GM23338 (cell line): Measurements from ENCODE around the gene IL1RAPL2. TPM values are rescaled to one million over a fixed set of nuclear protein-coding genes. Genes with fewer than 3 reads are reported as not detected.
"Not testable (repeated sequence)": the region's sequence is repeated elsewhere in the genome, so short reads cannot be mapped to it uniquely, and the experiment has no call there.

ENCODE experiments used
- ATAC-seq: fragments of 200-7000 bp; cut with Tn5 transposase; 3 replicates; pipeline ENCODE4 v1.9.1; 2020
- DNase-seq: peaks from one replicate; pipeline ENCODE4 v3.0.0-alpha.2; 2015; ENCODE audit warnings: low spot score
- H2AFZ ChIP-seq: fragments of 200-600 bp; sonication (generic); 2 replicates; pipeline ENCODE4 v1.8.0; 2016; ENCODE audit warnings: antibody characterized with exemption, mild to moderate bottlenecking, moderate library complexity
- H3F3A ChIP-seq: fragments of 200-600 bp; sonication (generic); replicated peaks from 2 replicates; pipeline ENCODE4 v1.8.0; 2017; ENCODE audit warnings: antibody characterized with exemption, mixed run types, low read depth
- H3K27ac ChIP-seq: fragments of 200-600 bp; sonication (generic); 2 replicates; pipeline ENCODE4 v1.6.1; 2016; ENCODE audit warnings: low read depth
- H3K27me3 ChIP-seq: fragments of 200-600 bp; sonication (generic); 2 replicates; pipeline ENCODE4 v1.8.0; 2016; ENCODE audit warnings: mild to moderate bottlenecking, mixed run types, moderate library complexity; ENCODE audit not compliant: insufficient read depth
- H3K36me3 ChIP-seq: fragments of 200-600 bp; sonication (generic); 2 replicates; pipeline ENCODE4 v1.8.0; 2016; ENCODE audit warnings: mild to moderate bottlenecking; ENCODE audit not compliant: insufficient read depth
- H3K4me1 ChIP-seq: fragments of 200-600 bp; sonication (generic); 2 replicates; pipeline ENCODE4 v1.8.0; 2016; ENCODE audit warnings: mild to moderate bottlenecking, moderate library complexity; ENCODE audit not compliant: insufficient read depth
- H3K4me2 ChIP-seq: fragments of 200-600 bp; sonication (generic); 2 replicates; pipeline ENCODE4 v1.7.1; 2017; ENCODE audit warnings: mixed run types
- H3K4me3 ChIP-seq: fragments of 200-600 bp; sonication (generic); 2 replicates; pipeline ENCODE4 v1.6.1; 2016; ENCODE audit warnings: mixed run types
- H3K79me2 ChIP-seq: fragments of 200-600 bp; sonication (generic); replicated peaks from 2 replicates; pipeline ENCODE4 v1.8.0; 2017; ENCODE audit warnings: mild to moderate bottlenecking; ENCODE audit not compliant: insufficient read depth
- H3K9me2 ChIP-seq: fragments of 200-600 bp; sonication (generic); 2 replicates; pipeline ENCODE4 v1.8.0; 2017; ENCODE audit not compliant: insufficient read depth
- H4K20me1 ChIP-seq: fragments of 200-600 bp; sonication (generic); replicated peaks from 2 replicates; pipeline ENCODE4 v1.8.0; 2017; ENCODE audit warnings: mild to moderate bottlenecking; ENCODE audit not compliant: insufficient read depth
- H3K27ac Mint-ChIP-seq: 2 replicates; pipeline ENCODE4 v1.8.0; 2020; ENCODE audit warnings: inconsistent platforms, mild to moderate bottlenecking, moderate library complexity, mixed read lengths
- H3K27me3 Mint-ChIP-seq: 3 replicates; pipeline ENCODE4 v1.8.0; 2022; ENCODE audit warnings: low read depth, mild to moderate bottlenecking, moderate library complexity, mixed read lengths, inconsistent platforms; ENCODE audit not compliant: insufficient read depth, poor library complexity
- H3K36me3 Mint-ChIP-seq: 3 replicates; pipeline ENCODE4 v1.8.0; 2021; ENCODE audit warnings: low read depth, mild to moderate bottlenecking, inconsistent platforms, moderate library complexity, mixed read lengths
- H3K4me1 Mint-ChIP-seq: 3 replicates; pipeline ENCODE4 v1.8.0; 2020; ENCODE audit warnings: mild to moderate bottlenecking, inconsistent platforms, mixed read lengths
- H3K4me3 Mint-ChIP-seq: 3 replicates; pipeline ENCODE4 v1.8.0; 2021; ENCODE audit warnings: moderate library complexity, mild to moderate bottlenecking, inconsistent platforms, mixed read lengths
- H3K9me3 Mint-ChIP-seq: 3 replicates; pipeline ENCODE4 v1.8.0; 2020; ENCODE audit warnings: moderate library complexity, mild to moderate bottlenecking, inconsistent platforms, mixed read lengths
- CTCF ChIP-seq, 2 experiments: fragments of 200-600 bp in 1 of 2; sonication (generic) in 1 of 2; conservative IDR thresholded peaks; 2 replicates each; pipeline versions ENCODE4 v1.5.1 to v1.6.1; 2016 to 2017; ENCODE audit warnings: antibody characterized with exemption in 2 of 2, low read depth in 2 of 2, mild to moderate bottlenecking in 2 of 2, moderate library complexity in 1 of 2
- EZH2 ChIP-seq: fragments of 200-600 bp; sonication (generic); IDR thresholded peaks from one replicate; pipeline ENCODE4 v1.8.0; 2017; ENCODE audit warnings: antibody characterized with exemption, mild to moderate bottlenecking, low read depth; ENCODE audit not compliant: unreplicated experiment
- EZH2phosphoT487 ChIP-seq: fragments of 200-600 bp; sonication (generic); IDR thresholded peaks from one replicate; pipeline ENCODE4 v1.8.1; 2018; ENCODE audit warnings: antibody characterized with exemption; ENCODE audit not compliant: unreplicated experiment
- JUNB ChIP-seq: IDR thresholded peaks from one replicate; pipeline ENCODE4 v1.6.1; 2016; ENCODE audit warnings: antibody characterized with exemption; ENCODE audit not compliant: unreplicated experiment
- POLR2AphosphoS5 ChIP-seq: IDR thresholded peaks from 2 replicates; pipeline ENCODE4 v1.6.1; 2016; ENCODE audit warnings: antibody characterized with exemption, low read depth
- REST ChIP-seq: IDR thresholded peaks from one replicate; pipeline ENCODE4 v1.6.1; 2018; ENCODE audit warnings: antibody characterized with exemption; ENCODE audit not compliant: unreplicated experiment
- ZNF462 ChIP-seq: fragments of 250-450 bp; sonication (Bioruptor Pico); IDR thresholded peaks from 2 replicates; pipeline ENCODE4 v1.5.0; 2020; ENCODE audit warnings: mild to moderate bottlenecking, moderate library complexity
- polyA plus RNA-seq: library from polyadenylated mRNA; unstranded; fragments of >200 nt; fragmentation: Nextera tagmentation; extraction: Ambion mirVana; gene quantifications from 2 replicates; pipeline ENCODE4 v1.2.1, GENCODE V29; 2016
- total RNA-seq: library from RNA; depleted of rRNA; stranded (reverse); fragments of >200 nt; shearing (Covaris generic); gene quantifications from 2 replicates; pipeline ENCODE4 v1.2.3, GENCODE V29; 2014
- TF ChIP-seq, protein P1 (sequence below): IDR thresholded peaks from 2 replicates; pipeline ENCODE4 v1.6.1; 2016; ENCODE audit warnings: antibody characterized with exemption

Gene IL1RAPL2
- total and polyA plus RNA-seq, 2 experiments from 2014 or later = 0.80 to 0.94 TPM

GRCh38 chrX:105662248-105662647 lies 1096.2 kb downstream of the IL1RAPL2 start (continued):
- TF ChIP-seq CTCF (conservative IDR thresholded peaks at IDR 0.05; ENCODE audit: low read depth in 2 of 2) (no peak), EZH2phosphoT487 (no peak), EZH2 (no peak), REST (no peak)
- TF ChIP-seq, protein P1, sequence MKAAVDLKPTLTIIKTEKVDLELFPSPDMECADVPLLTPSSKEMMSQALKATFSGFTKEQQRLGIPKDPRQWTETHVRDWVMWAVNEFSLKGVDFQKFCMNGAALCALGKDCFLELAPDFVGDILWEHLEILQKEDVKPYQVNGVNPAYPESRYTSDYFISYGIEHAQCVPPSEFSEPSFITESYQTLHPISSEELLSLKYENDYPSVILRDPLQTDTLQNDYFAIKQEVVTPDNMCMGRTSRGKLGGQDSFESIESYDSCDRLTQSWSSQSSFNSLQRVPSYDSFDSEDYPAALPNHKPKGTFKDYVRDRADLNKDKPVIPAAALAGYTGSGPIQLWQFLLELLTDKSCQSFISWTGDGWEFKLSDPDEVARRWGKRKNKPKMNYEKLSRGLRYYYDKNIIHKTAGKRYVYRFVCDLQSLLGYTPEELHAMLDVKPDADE = no peak

DNA sequence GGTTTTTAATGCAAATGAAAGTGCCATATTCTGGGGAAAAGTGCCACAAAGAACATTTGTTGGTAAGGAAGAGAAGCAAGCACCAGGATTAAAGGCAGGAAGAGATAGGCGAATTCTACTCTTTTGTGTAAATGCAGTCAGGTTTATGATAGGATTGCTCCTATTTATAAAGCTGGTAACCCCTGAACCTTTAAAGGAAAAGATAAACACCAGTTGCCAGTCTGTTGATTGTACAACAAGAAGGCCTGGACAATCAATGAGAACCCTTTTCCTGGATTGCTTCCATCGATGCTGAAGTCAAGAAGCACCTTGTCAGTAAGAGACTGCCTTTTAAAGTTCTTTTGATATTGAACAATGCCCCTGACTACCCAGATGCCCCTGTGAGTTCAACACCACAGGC lies 1098.2 kb downstream of the IL1RAPL2 start:
- no peaks in the 10 kb centered on the region for H3K27me3 ChIP-seq
- no peaks in the 10 kb centered on the region for H3K4me1 ChIP-seq
- no peak for DNase-seq
- H3K27me3 Mint-ChIP-seq = no peaks in the 10 kb centered on the region
- no peaks in the 10 kb centered on the region for H4K20me1 ChIP-seq
- no peaks in the 10 kb centered on the region for H3K9me3 Mint-ChIP-seq
- no peak overlapping the region for H3K27ac Mint-ChIP-seq
- H2AFZ ChIP-seq = no peak overlapping the region
- H3K4me3 ChIP-seq = no peak overlapping the region
- H3F3A ChIP-seq = no peaks in the 10 kb centered on the region
- H3K27ac ChIP-seq = no peak overlapping the region
- no peak overlapping the region for H3K4me3 Mint-ChIP-seq
- no peak for TF ChIP-seq ZNF462 (CRISPR knock-in tag)
- TF ChIP-seq JUNB = no peak
- no peak for TF ChIP-seq POLR2AphosphoS5
- no peaks in the 10 kb centered on the region for H3K36me3 Mint-ChIP-seq
- no peaks in the 10 kb centered on the region for H3K9me2 ChIP-seq
- H3K79me2 ChIP-seq = no peaks in the 10 kb centered on the region
- ATAC-seq = no peak
- no peak overlapping the region for H3K4me2 ChIP-seq
- H3K4me1 Mint-ChIP-seq = peaks cover 2% of the 10 kb centered on the region; the same call in 1 of the 3 replicates
- no peaks in the 10 kb centered on the region for H3K36me3 ChIP-seq

GRCh38 chrX:105684288-105684687 lies 1118.3 kb downstream of the IL1RAPL2 start:
- not testable (repeated sequence) for H3F3A ChIP-seq, H3K9me2 ChIP-seq, H3K27me3 ChIP-seq, H2AFZ ChIP-seq, H3K4me2 ChIP-seq, H3K4me1 ChIP-seq, H3K27ac Mint-ChIP-seq, H3K36me3 Mint-ChIP-seq, H3K27me3 Mint-ChIP-seq, H3K4me3 Mint-ChIP-seq, H3K4me1 Mint-ChIP-seq, ATAC-seq, H3K36me3 ChIP-seq, H3K9me3 Mint-ChIP-seq, DNase-seq, H4K20me1 ChIP-seq, H3K27ac ChIP-seq, H3K79me2 ChIP-seq, H3K4me3 ChIP-seq
